HepG2 (cell line): ENCODE data around the gene CLHC1. TPM values are rescaled to one million over a fixed set of nuclear protein-coding genes. Genes with fewer than 3 reads are reported as not detected.

Experiments
- AGO2 ChIP-seq: fragments of 200-400 bp; formaldehyde crosslinking; optimal IDR thresholded peaks from 2 replicates; pipeline ENCODE3; 2017; ENCODE audit warnings: mild to moderate bottlenecking, low read depth, low read length, moderate library complexity
- ARNT2 ChIP-seq: sonication (generic); formaldehyde crosslinking; IDR thresholded peaks from 2 replicates; pipeline ENCODE4 v1.8.0; 2022; ENCODE audit warnings: mild to moderate bottlenecking, low read depth, missing genetic modification reagents, moderate library complexity
- KAT7 ChIP-seq: IDR thresholded peaks from 2 replicates; pipeline ENCODE4 v1.6.1; 2018; ENCODE audit warnings: borderline replicate concordance, missing compliant biosample characterization
- NR2F2 ChIP-seq: IDR thresholded peaks from 2 replicates; pipeline ENCODE4 v1.6.1; 2012; ENCODE audit warnings: low read depth, inconsistent platforms, borderline replicate concordance
- REPIN1 ChIP-seq: sonication (generic); formaldehyde crosslinking; IDR thresholded peaks from 2 replicates; pipeline ENCODE4 v1.8.0; 2022; ENCODE audit warnings: missing genetic modification reagents, low read depth, mild to moderate bottlenecking, borderline replicate concordance
- RNF2 ChIP-seq: fragments of 450-650 bp; conservative IDR thresholded peaks from 2 replicates; pipeline ENCODE4 v1.6.1; 2016; ENCODE audit warnings: low read depth
- TBL1XR1 ChIP-seq: fragments of 150-350 bp; IDR thresholded peaks from 2 replicates; pipeline ENCODE4 v1.6.1; 2014; ENCODE audit warnings: borderline replicate concordance, low read length; ENCODE audit not compliant: partially characterized antibody
- TBX3 ChIP-seq: fragments of 450-650 bp; IDR thresholded peaks from 2 replicates; pipeline ENCODE4 v1.6.1; 2017; ENCODE audit warnings: antibody characterized with exemption, mild to moderate bottlenecking, inconsistent platforms, borderline replicate concordance
- ZBTB21 ChIP-seq: sonication (generic); formaldehyde crosslinking; IDR thresholded peaks from 2 replicates; pipeline ENCODE4 v1.4.0; 2020; ENCODE audit warnings: missing genetic modification reagents
- ZFP36L2 ChIP-seq: sonication (generic); formaldehyde crosslinking; IDR thresholded peaks from 2 replicates; pipeline ENCODE4 v1.4.0; 2020; ENCODE audit warnings: missing genetic modification reagents
- ZNF234 ChIP-seq: sonication (generic); formaldehyde crosslinking; conservative IDR thresholded peaks from 2 replicates; pipeline ENCODE4 v1.5.1; 2020; ENCODE audit warnings: mild to moderate bottlenecking, missing genetic modification reagents
- ZNF317 ChIP-seq: sonication (generic); formaldehyde crosslinking; IDR thresholded peaks from 2 replicates; pipeline ENCODE4 v1.5.0; 2020; ENCODE audit warnings: mild to moderate bottlenecking, missing genetic modification reagents
- ZNF616 ChIP-seq: sonication (generic); formaldehyde crosslinking; IDR thresholded peaks from 2 replicates; pipeline ENCODE4 v1.5.0; 2020; ENCODE audit warnings: low read depth, mild to moderate bottlenecking, missing genetic modification reagents
- ZNF629 ChIP-seq: sonication (generic); formaldehyde crosslinking; conservative IDR thresholded peaks from 2 replicates; pipeline ENCODE4 v1.5.0; 2020; ENCODE audit warnings: missing genetic modification reagents
- ZNF746 ChIP-seq: sonication (generic); formaldehyde crosslinking; IDR thresholded peaks from 2 replicates; pipeline ENCODE4 v1.8.0; 2022; ENCODE audit warnings: mild to moderate bottlenecking, missing genetic modification reagents
- ZNF773 ChIP-seq: sonication (generic); formaldehyde crosslinking; IDR thresholded peaks from 2 replicates; pipeline ENCODE4 v1.4.0; 2020; ENCODE audit warnings: missing genetic modification reagents, borderline replicate concordance
- ZNF816 ChIP-seq: sonication (generic); formaldehyde crosslinking; IDR thresholded peaks from 2 replicates; pipeline ENCODE4 v1.8.0; 2022; ENCODE audit warnings: missing genetic modification reagents, mild to moderate bottlenecking, borderline replicate concordance
- ZSCAN31 ChIP-seq: sonication (generic); formaldehyde crosslinking; IDR thresholded peaks from 2 replicates; pipeline ENCODE4 v1.5.0; 2020; ENCODE audit warnings: low read depth, mild to moderate bottlenecking, missing genetic modification reagents
- ZZZ3 ChIP-seq: sonication (generic); formaldehyde crosslinking; IDR thresholded peaks from 2 replicates; pipeline ENCODE4 v1.4.0; 2020; ENCODE audit warnings: missing genetic modification reagents, mild to moderate bottlenecking, borderline replicate concordance
- polyA plus RNA-seq, 8 experiments: library from polyadenylated mRNA; depleted of rRNA in 3 of 8; stranded (reverse) in 7 of 8; unstranded in 1 of 8; fragments of >200 nt; fragmentation: Illumina TruSeq in 4 of 8; extraction: Trizol in 4 of 8; gene quantifications; 2 replicates each; pipeline versions ENCODE4 v1.2.1 to v1.2.3, GENCODE V29; 2011 to 2016; ENCODE audit warnings: low read depth in 4 of 8, missing spikeins in 1 of 8, mixed read lengths in 1 of 8; ENCODE audit not compliant: insufficient read depth in 1 of 8
- total RNA-seq, 5 experiments: library from RNA; depleted of rRNA; stranded (reverse); fragments of >200 nt; fragmentation: Illumina TruSeq; extraction: Trizol; gene quantifications; 2 replicates each; pipeline ENCODE4 v1.2.3, GENCODE V29; 2016; ENCODE audit warnings: low read depth in 1 of 5
- TF ChIP-seq, protein P1 (sequence below): sonication (generic); formaldehyde crosslinking; IDR thresholded peaks from 2 replicates; pipeline ENCODE4 v1.5.1; 2020; ENCODE audit warnings: mild to moderate bottlenecking, moderate library complexity, missing genetic modification reagents
- TF ChIP-seq, protein P2 (sequence below): sonication (generic); formaldehyde crosslinking; IDR thresholded peaks from 2 replicates; pipeline ENCODE4 v1.4.0; 2020; ENCODE audit warnings: mild to moderate bottlenecking, missing genetic modification reagents
- TF ChIP-seq, protein P3 (sequence below): sonication (generic); formaldehyde crosslinking; IDR thresholded peaks from 2 replicates; pipeline ENCODE4 v1.8.0; 2023; ENCODE audit warnings: mild to moderate bottlenecking, missing genetic modification reagents
- TF ChIP-seq, protein P4 (sequence below): sonication (generic); formaldehyde crosslinking; IDR thresholded peaks from 2 replicates; pipeline ENCODE4 v1.4.0; 2020; ENCODE audit warnings: missing genetic modification reagents

The CLHC1 gene
- total and polyA plus RNA-seq, 2 of the 13 experiments (the other 11 are each of a cell fraction or from before 2014, with no cell fraction given), result 9.8 to 12.6 TPM

DNA sequence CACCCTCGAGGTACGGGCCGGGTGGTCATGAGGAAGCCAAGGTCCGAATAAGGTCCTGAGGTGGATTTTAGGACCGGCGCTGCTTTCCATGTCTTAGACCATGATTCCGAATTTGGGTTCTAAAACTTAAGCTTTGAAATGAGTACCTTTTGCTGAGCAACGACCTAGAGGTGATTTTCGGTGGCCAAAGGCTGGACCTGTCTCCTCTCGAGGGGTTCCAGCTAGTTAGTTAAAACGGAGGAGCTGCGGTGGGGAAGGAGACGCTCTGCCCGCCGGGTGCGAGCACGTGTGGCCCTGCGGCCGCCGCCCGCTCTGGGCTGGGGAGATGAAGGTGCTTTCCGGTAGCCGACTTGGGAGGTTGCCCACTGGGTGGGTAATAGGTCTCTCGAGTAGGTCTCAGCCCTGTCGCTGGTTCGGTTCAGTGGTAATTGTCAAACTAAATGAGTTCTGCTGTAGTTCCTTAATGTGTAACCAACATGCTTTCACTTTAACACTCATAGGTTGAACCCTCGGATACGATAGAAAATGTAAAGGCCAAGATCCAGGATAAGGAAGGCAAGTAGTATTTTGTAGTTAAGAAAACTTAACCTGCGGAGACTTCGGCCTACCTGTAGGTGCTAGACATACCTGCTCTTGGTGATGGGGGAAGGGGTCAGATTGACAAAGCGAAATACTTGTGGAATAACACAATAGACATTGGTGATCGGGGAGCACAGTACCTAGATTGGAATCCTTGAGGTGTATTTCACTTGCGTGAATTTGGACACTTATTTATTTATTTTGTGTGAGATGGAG lies 967 bp upstream of the CLHC1 start (continued):
- TF ChIP-seq, protein P1, sequence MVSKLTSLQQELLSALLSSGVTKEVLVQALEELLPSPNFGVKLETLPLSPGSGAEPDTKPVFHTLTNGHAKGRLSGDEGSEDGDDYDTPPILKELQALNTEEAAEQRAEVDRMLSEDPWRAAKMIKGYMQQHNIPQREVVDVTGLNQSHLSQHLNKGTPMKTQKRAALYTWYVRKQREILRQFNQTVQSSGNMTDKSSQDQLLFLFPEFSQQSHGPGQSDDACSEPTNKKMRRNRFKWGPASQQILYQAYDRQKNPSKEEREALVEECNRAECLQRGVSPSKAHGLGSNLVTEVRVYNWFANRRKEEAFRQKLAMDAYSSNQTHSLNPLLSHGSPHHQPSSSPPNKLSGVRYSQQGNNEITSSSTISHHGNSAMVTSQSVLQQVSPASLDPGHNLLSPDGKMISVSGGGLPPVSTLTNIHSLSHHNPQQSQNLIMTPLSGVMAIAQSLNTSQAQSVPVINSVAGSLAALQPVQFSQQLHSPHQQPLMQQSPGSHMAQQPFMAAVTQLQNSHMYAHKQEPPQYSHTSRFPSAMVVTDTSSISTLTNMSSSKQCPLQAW (CRISPR knock-in tag), result no peak
- TF ChIP-seq, protein P2, sequence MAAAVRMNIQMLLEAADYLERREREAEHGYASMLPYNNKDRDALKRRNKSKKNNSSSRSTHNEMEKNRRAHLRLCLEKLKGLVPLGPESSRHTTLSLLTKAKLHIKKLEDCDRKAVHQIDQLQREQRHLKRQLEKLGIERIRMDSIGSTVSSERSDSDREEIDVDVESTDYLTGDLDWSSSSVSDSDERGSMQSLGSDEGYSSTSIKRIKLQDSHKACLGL (CRISPR knock-in tag), result peak; percentile 48; the same call in 1 of the 2 replicates
- no peak for TF ChIP-seq TBL1XR1
- no peak for TF ChIP-seq ARNT2 (CRISPR knock-in tag)
- no peak for TF ChIP-seq ZNF629 (CRISPR knock-in tag)
- TF ChIP-seq ZNF317 (CRISPR knock-in tag), result 0 out of 2 replicates have a peak, but pooled peaks have one; percentile 6
- TF ChIP-seq, protein P3, sequence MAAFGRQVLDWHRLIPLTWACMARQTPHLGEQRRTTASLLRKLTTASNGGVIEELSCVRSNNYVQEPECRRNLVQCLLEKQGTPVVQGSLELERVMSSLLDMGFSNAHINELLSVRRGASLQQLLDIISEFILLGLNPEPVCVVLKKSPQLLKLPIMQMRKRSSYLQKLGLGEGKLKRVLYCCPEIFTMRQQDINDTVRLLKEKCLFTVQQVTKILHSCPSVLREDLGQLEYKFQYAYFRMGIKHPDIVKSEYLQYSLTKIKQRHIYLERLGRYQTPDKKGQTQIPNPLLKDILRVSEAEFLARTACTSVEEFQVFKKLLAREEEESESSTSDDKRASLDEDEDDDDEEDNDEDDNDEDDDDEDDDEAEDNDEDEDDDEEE, result no peak
- 0 out of 2 replicates have a peak, but pooled peaks have one; percentile 44 for TF ChIP-seq NR2F2
- TF ChIP-seq ZNF234, result no peak
- no peak for TF ChIP-seq ZBTB21 (CRISPR knock-in tag)
- TF ChIP-seq ZSCAN31 (CRISPR knock-in tag), result no peak
- TF ChIP-seq ZNF746 (CRISPR knock-in tag), result no peak
- TF ChIP-seq RNF2, result no peak
- TF ChIP-seq ZNF616 (CRISPR knock-in tag), result no peak
- no peak for TF ChIP-seq TBX3
- no peak for TF ChIP-seq REPIN1
- TF ChIP-seq, protein P4, sequence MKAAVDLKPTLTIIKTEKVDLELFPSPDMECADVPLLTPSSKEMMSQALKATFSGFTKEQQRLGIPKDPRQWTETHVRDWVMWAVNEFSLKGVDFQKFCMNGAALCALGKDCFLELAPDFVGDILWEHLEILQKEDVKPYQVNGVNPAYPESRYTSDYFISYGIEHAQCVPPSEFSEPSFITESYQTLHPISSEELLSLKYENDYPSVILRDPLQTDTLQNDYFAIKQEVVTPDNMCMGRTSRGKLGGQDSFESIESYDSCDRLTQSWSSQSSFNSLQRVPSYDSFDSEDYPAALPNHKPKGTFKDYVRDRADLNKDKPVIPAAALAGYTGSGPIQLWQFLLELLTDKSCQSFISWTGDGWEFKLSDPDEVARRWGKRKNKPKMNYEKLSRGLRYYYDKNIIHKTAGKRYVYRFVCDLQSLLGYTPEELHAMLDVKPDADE, result 0 out of 2 replicates have a peak, but pooled peaks have one; percentile 52
- no peak; the same call in 1 of the 2 replicates for TF ChIP-seq ZZZ3 (CRISPR knock-in tag)
- peak; percentile 6; the same call in 1 of the 2 replicates for TF ChIP-seq KAT7
- peak; percentile 97 for TF ChIP-seq AGO2
- no peak for TF ChIP-seq ZNF816
- TF ChIP-seq ZNF773, result no peak; the same call in 1 of the 2 replicates
- 0 out of 2 replicates have a peak, but pooled peaks have one; percentile 11 for TF ChIP-seq ZFP36L2 (CRISPR knock-in tag)
